ENCODE measurements around the gene SIRPB1.

DNA sequence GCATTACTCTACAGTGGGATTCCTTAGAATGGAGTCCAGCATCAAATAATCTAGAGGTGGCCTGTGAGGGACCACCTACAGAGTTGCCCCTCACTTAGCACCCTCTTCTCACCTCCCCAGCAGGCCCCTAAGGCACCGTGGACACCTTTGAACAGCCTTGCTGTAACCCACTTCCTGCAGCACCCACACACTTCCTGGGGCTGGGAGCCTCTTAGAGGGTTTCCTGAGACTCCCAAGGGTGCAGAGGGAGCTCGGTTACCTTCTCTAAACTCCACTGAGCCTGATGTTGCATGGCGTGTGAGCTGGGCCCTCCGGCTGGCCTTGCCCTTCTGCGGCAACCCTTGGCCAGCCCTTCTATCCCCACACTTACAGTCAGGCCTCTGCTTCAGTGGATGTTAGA lies 45.1 kb upstream of the SIRPB1 start:
- TF ChIP-seq, protein P1, sequence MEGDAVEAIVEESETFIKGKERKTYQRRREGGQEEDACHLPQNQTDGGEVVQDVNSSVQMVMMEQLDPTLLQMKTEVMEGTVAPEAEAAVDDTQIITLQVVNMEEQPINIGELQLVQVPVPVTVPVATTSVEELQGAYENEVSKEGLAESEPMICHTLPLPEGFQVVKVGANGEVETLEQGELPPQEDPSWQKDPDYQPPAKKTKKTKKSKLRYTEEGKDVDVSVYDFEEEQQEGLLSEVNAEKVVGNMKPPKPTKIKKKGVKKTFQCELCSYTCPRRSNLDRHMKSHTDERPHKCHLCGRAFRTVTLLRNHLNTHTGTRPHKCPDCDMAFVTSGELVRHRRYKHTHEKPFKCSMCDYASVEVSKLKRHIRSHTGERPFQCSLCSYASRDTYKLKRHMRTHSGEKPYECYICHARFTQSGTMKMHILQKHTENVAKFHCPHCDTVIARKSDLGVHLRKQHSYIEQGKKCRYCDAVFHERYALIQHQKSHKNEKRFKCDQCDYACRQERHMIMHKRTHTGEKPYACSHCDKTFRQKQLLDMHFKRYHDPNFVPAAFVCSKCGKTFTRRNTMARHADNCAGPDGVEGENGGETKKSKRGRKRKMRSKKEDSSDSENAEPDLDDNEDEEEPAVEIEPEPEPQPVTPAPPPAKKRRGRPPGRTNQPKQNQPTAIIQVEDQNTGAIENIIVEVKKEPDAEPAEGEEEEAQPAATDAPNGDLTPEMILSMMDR (optimal IDR thresholded peaks at IDR 0.05 in 1 of 3, IDR thresholded peaks at IDR 0.05 in 1 of 3, conservative IDR thresholded peaks at IDR 0.05 in 1 of 3; ENCODE audit: extremely low read depth in 1 of 3, insufficient read depth in 2 of 3, low read length in 3 of 3) = no peak
- no peak for TF ChIP-seq EZH2 (IDR thresholded peaks at IDR 0.05; ENCODE audit: low read length)

All from keratinocyte (primary cell).